WTC11 (cell line): ENCODE results near the gene TMEM272. TPM values are rescaled to one million over a fixed set of nuclear protein-coding genes. Genes with fewer than 3 reads are reported as not detected.

Experiments used
- ATAC-seq: fragments of 200-7000 bp; cut with Tn5 transposase; 2 replicates; pipeline ENCODE4 v1.10.0; 2021; ENCODE audit warnings: mild to moderate bottlenecking, moderate library complexity
- CTCF ChIA-PET: fragments of 300-600 bp; sonication (Branson Sonifier 250); formaldehyde crosslinking; loops from one replicate; lab custom pipeline; 2021; ENCODE audit warnings: antibody characterized with exemption; lab: Charles Lee
- POLR2A ChIA-PET: fragments of 350-600 bp; sonication (Branson Sonifier 250); formaldehyde crosslinking; loops from one replicate; lab custom pipeline; 2021; ENCODE audit warnings: antibody characterized with exemption; lab: Charles Lee
- DNase-seq: peaks from one replicate; pipeline ENCODE4 v3.0.0; 2021; ENCODE audit warnings: low spot score
- H3K27ac Mint-ChIP-seq: 2 replicates; pipeline ENCODE4 v1.8.0; 2021; ENCODE audit warnings: mixed read lengths
- H3K27me3 Mint-ChIP-seq: 2 replicates; pipeline ENCODE4 v1.8.0; 2021; ENCODE audit warnings: low read depth, mild to moderate bottlenecking, moderate library complexity, mixed read lengths
- H3K36me3 Mint-ChIP-seq: 2 replicates; pipeline ENCODE4 v1.8.0; 2021; ENCODE audit warnings: mixed read lengths
- H3K4me1 Mint-ChIP-seq: 2 replicates; pipeline ENCODE4 v1.8.0; 2022; ENCODE audit warnings: mixed read lengths
- H3K4me3 Mint-ChIP-seq: 2 replicates; pipeline ENCODE4 v1.8.0; 2021; ENCODE audit warnings: mild to moderate bottlenecking, moderate library complexity, mixed read lengths
- H3K9me3 Mint-ChIP-seq: 2 replicates; pipeline ENCODE4 v1.8.0; 2021; ENCODE audit warnings: mixed read lengths
- CBFB ChIP-seq: sonication (generic); formaldehyde crosslinking; IDR thresholded peaks from 2 replicates; pipeline ENCODE4 v1.8.1; 2022; ENCODE audit warnings: mild to moderate bottlenecking, low read depth, missing genetic modification reagents
- ESRRA ChIP-seq: sonication (generic); formaldehyde crosslinking; IDR thresholded peaks from 2 replicates; pipeline ENCODE4 v1.8.1; 2022; ENCODE audit warnings: mild to moderate bottlenecking, missing genetic modification reagents, borderline replicate concordance
- FOXP1 ChIP-seq: sonication (generic); formaldehyde crosslinking; IDR thresholded peaks from 2 replicates; pipeline ENCODE4 v1.8.0; 2022; ENCODE audit warnings: missing genetic modification reagents, mild to moderate bottlenecking, moderate library complexity, borderline replicate concordance
- JAZF1 ChIP-seq: fragments of 250-450 bp; sonication (Bioruptor Pico); IDR thresholded peaks from 2 replicates; pipeline ENCODE4 v1.9.0; 2021; ENCODE audit warnings: moderate library complexity, mild to moderate bottlenecking, inconsistent platforms
- KAT7 ChIP-seq: sonication (generic); formaldehyde crosslinking; IDR thresholded peaks from 2 replicates; pipeline ENCODE4 v1.8.1; 2023; ENCODE audit warnings: missing genetic modification reagents, mild to moderate bottlenecking, borderline replicate concordance
- NR2C2 ChIP-seq: sonication (generic); formaldehyde crosslinking; IDR thresholded peaks from 2 replicates; pipeline ENCODE4 v1.8.0; 2022; ENCODE audit warnings: mild to moderate bottlenecking, missing genetic modification reagents
- NR3C1 ChIP-seq: sonication (generic); formaldehyde crosslinking; conservative IDR thresholded peaks from 2 replicates; pipeline ENCODE4 v1.8.1; 2023; ENCODE audit warnings: low read depth, mild to moderate bottlenecking, missing genetic modification reagents
- SMAD4 ChIP-seq: sonication (generic); formaldehyde crosslinking; IDR thresholded peaks from 2 replicates; pipeline ENCODE4 v1.8.0; 2022; ENCODE audit warnings: mild to moderate bottlenecking, missing genetic modification reagents
- SOX15 ChIP-seq: fragments of 250-450 bp; sonication (Bioruptor Pico); IDR thresholded peaks from 2 replicates; pipeline ENCODE4 v1.9.0; 2021; ENCODE audit warnings: mild to moderate bottlenecking
- TP53 ChIP-seq: sonication (generic); formaldehyde crosslinking; IDR thresholded peaks from 2 replicates; pipeline ENCODE4 v1.8.1; 2023; ENCODE audit warnings: mild to moderate bottlenecking, missing genetic modification reagents
- ZNF396 ChIP-seq: fragments of 250-450 bp; sonication (Bioruptor Pico); IDR thresholded peaks from 2 replicates; pipeline ENCODE4 v1.8.0; 2021; ENCODE audit warnings: mild to moderate bottlenecking, moderate library complexity, borderline replicate concordance
- ZNF416 ChIP-seq: fragments of 250-450 bp; sonication (Bioruptor Pico); IDR thresholded peaks from 2 replicates; pipeline ENCODE4 v1.9.0; 2021; ENCODE audit warnings: mild to moderate bottlenecking, inconsistent platforms
- total RNA-seq: library from RNA; stranded (reverse); gene quantifications from 3 replicates; pipeline ENCODE4 v1.2.3, GENCODE V29; 2021
- TF ChIP-seq, protein P1 (sequence below): sonication (generic); formaldehyde crosslinking; IDR thresholded peaks from 2 replicates; pipeline ENCODE4 v1.8.1; 2022; ENCODE audit warnings: low read depth, mild to moderate bottlenecking, moderate library complexity, missing genetic modification reagents, borderline replicate concordance
- TF ChIP-seq, protein P2 (sequence below): sonication (generic); formaldehyde crosslinking; IDR thresholded peaks from 2 replicates; pipeline ENCODE4 v1.8.0; 2022; ENCODE audit warnings: missing genetic modification reagents
- TF ChIP-seq, protein P3 (sequence below): sonication (generic); formaldehyde crosslinking; IDR thresholded peaks from 2 replicates; pipeline ENCODE4 v1.8.1; 2023; ENCODE audit warnings: mild to moderate bottlenecking, missing genetic modification reagents, moderate library complexity
- TF ChIP-seq, protein P4 (sequence below): sonication (generic); formaldehyde crosslinking; IDR thresholded peaks from 2 replicates; pipeline ENCODE4 v1.8.0; 2022; ENCODE audit warnings: mild to moderate bottlenecking, missing genetic modification reagents
- TF ChIP-seq, protein P5 (sequence below): sonication (generic); formaldehyde crosslinking; IDR thresholded peaks from 2 replicates; pipeline ENCODE4 v1.8.1; 2023; ENCODE audit warnings: mild to moderate bottlenecking, missing genetic modification reagents, borderline replicate concordance
- TF ChIP-seq, protein P6 (sequence below): sonication (generic); formaldehyde crosslinking; IDR thresholded peaks from 2 replicates; pipeline ENCODE4 v1.8.1; 2023; ENCODE audit warnings: mild to moderate bottlenecking, moderate library complexity, missing genetic modification reagents
- TF ChIP-seq, protein P7 (sequence below): fragments of 250-450 bp; sonication (Bioruptor Pico); conservative IDR thresholded peaks from 2 replicates; pipeline ENCODE4 v1.9.0; 2021; ENCODE audit warnings: mild to moderate bottlenecking

Gene TMEM272
- total RNA-seq, 1 experiment from 2014 or later: not detected

DNA sequence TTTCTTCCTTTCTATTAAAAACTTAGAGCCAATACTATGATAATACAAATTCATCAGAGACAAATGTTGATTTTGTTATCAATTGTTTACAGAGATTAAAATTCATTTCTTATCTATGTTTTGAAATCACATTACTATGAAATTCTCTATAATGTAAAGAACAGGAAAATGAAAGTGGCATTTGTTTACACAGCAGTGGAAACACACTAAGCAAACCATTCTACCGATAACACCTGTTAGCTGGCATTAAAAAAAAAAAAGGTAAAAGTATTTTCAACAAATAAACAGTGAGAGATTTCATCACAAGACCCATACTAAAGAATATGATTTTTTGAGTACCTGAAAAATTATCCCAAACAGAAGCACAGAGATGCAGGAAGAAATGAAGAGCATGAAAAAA is 12.0 kb upstream of the TMEM272 start (continued):
- TF ChIP-seq, protein P1, sequence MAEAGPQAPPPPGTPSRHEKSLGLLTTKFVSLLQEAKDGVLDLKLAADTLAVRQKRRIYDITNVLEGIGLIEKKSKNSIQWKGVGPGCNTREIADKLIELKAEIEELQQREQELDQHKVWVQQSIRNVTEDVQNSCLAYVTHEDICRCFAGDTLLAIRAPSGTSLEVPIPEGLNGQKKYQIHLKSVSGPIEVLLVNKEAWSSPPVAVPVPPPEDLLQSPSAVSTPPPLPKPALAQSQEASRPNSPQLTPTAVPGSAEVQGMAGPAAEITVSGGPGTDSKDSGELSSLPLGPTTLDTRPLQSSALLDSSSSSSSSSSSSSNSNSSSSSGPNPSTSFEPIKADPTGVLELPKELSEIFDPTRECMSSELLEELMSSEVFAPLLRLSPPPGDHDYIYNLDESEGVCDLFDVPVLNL (CRISPR knock-in tag): no peak
- no peak for TF ChIP-seq NR2C2 (CRISPR knock-in tag)
- no peak for TF ChIP-seq FOXP1 (CRISPR knock-in tag)
- TF ChIP-seq, protein P2, sequence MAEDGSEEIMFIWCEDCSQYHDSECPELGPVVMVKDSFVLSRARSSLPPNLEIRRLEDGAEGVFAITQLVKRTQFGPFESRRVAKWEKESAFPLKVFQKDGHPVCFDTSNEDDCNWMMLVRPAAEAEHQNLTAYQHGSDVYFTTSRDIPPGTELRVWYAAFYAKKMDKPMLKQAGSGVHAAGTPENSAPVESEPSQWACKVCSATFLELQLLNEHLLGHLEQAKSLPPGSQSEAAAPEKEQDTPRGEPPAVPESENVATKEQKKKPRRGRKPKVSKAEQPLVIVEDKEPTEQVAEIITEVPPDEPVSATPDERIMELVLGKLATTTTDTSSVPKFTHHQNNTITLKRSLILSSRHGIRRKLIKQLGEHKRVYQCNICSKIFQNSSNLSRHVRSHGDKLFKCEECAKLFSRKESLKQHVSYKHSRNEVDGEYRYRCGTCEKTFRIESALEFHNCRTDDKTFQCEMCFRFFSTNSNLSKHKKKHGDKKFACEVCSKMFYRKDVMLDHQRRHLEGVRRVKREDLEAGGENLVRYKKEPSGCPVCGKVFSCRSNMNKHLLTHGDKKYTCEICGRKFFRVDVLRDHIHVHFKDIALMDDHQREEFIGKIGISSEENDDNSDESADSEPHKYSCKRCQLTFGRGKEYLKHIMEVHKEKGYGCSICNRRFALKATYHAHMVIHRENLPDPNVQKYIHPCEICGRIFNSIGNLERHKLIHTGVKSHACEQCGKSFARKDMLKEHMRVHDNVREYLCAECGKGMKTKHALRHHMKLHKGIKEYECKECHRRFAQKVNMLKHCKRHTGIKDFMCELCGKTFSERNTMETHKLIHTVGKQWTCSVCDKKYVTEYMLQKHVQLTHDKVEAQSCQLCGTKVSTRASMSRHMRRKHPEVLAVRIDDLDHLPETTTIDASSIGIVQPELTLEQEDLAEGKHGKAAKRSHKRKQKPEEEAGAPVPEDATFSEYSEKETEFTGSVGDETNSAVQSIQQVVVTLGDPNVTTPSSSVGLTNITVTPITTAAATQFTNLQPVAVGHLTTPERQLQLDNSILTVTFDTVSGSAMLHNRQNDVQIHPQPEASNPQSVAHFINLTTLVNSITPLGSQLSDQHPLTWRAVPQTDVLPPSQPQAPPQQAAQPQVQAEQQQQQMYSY (CRISPR knock-in tag): no peak
- TF ChIP-seq, protein P3, sequence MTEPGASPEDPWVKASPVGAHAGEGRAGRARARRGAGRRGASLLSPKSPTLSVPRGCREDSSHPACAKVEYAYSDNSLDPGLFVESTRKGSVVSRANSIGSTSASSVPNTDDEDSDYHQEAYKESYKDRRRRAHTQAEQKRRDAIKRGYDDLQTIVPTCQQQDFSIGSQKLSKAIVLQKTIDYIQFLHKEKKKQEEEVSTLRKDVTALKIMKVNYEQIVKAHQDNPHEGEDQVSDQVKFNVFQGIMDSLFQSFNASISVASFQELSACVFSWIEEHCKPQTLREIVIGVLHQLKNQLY (CRISPR knock-in tag): no peak
- no peak for TF ChIP-seq ESRRA

DNA sequence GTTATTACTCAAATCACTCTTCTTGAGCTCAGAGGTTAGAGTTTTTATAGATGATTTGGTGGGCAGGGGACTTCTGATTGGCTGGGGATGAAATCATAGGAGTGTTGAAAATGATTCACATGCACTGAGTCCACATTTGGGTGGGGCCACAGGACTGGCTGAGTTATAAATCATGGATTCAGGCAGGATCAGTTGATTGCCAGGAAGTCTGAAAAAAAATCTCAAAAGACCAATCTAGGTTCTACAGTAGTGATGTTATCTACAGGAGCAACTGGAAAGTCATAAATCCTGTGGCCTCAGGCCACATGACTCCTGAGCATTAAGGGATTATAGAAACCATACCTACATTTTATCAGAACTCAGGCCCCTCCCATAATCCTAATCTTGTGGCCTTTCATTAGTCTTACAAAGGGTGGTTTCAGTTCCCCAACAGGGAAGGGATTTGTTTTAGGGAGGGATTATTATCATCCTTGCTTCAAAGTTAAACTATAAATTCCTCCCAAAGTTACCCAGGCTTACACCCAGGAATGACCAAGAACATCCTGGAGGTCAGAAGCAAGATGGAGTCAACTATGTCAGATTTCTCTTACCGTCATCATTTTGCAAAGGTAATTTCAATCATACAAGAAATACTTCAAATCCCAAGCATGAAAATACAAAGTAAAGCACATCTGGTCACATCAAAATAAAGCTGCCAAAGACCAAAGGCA is 11.2 kb upstream of the TMEM272 start:
- CTCF ChIA-PET: no interaction called here
- no peaks in the 10 kb centered on the region for H3K36me3 Mint-ChIP-seq
- no peak overlapping the region for H3K4me3 Mint-ChIP-seq
- no peaks in the 10 kb centered on the region; the same call in 1 of the 2 replicates for H3K27me3 Mint-ChIP-seq
- POLR2A ChIA-PET: no interaction called here
- H3K4me1 Mint-ChIP-seq: peaks cover 10% of the 10 kb centered on the region
- H3K9me3 Mint-ChIP-seq: no peaks in the 10 kb centered on the region
- DNase-seq (no peak), ATAC-seq (no peak)
- H3K27ac Mint-ChIP-seq: no peak overlapping the region
- TF ChIP-seq, protein P4, sequence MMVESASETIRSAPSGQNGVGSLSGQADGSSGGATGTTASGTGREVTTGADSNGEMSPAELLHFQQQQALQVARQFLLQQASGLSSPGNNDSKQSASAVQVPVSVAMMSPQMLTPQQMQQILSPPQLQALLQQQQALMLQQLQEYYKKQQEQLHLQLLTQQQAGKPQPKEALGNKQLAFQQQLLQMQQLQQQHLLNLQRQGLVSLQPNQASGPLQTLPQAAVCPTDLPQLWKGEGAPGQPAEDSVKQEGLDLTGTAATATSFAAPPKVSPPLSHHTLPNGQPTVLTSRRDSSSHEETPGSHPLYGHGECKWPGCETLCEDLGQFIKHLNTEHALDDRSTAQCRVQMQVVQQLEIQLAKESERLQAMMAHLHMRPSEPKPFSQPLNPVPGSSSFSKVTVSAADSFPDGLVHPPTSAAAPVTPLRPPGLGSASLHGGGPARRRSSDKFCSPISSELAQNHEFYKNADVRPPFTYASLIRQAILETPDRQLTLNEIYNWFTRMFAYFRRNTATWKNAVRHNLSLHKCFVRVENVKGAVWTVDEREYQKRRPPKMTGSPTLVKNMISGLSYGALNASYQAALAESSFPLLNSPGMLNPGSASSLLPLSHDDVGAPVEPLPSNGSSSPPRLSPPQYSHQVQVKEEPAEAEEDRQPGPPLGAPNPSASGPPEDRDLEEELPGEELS (CRISPR knock-in tag): no peak
- TF ChIP-seq JAZF1 (CRISPR knock-in tag) (no peak), ZNF416 (CRISPR knock-in tag) (no peak), SOX15 (CRISPR knock-in tag) (no peak), TP53 (CRISPR knock-in tag) (no peak), ZNF396 (CRISPR knock-in tag) (no peak), CBFB (CRISPR knock-in tag) (no peak), NR3C1 (CRISPR knock-in tag) (no peak), SMAD4 (CRISPR knock-in tag) (no peak), KAT7 (CRISPR knock-in tag) (no peak)
- TF ChIP-seq, protein P5, sequence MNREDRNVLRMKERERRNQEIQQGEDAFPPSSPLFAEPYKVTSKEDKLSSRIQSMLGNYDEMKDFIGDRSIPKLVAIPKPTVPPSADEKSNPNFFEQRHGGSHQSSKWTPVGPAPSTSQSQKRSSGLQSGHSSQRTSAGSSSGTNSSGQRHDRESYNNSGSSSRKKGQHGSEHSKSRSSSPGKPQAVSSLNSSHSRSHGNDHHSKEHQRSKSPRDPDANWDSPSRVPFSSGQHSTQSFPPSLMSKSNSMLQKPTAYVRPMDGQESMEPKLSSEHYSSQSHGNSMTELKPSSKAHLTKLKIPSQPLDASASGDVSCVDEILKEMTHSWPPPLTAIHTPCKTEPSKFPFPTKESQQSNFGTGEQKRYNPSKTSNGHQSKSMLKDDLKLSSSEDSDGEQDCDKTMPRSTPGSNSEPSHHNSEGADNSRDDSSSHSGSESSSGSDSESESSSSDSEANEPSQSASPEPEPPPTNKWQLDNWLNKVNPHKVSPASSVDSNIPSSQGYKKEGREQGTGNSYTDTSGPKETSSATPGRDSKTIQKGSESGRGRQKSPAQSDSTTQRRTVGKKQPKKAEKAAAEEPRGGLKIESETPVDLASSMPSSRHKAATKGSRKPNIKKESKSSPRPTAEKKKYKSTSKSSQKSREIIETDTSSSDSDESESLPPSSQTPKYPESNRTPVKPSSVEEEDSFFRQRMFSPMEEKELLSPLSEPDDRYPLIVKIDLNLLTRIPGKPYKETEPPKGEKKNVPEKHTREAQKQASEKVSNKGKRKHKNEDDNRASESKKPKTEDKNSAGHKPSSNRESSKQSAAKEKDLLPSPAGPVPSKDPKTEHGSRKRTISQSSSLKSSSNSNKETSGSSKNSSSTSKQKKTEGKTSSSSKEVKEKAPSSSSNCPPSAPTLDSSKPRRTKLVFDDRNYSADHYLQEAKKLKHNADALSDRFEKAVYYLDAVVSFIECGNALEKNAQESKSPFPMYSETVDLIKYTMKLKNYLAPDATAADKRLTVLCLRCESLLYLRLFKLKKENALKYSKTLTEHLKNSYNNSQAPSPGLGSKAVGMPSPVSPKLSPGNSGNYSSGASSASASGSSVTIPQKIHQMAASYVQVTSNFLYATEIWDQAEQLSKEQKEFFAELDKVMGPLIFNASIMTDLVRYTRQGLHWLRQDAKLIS (CRISPR knock-in tag): no peak
- TF ChIP-seq, protein P3 (CRISPR knock-in tag): no peak
- TF ChIP-seq, protein P6, sequence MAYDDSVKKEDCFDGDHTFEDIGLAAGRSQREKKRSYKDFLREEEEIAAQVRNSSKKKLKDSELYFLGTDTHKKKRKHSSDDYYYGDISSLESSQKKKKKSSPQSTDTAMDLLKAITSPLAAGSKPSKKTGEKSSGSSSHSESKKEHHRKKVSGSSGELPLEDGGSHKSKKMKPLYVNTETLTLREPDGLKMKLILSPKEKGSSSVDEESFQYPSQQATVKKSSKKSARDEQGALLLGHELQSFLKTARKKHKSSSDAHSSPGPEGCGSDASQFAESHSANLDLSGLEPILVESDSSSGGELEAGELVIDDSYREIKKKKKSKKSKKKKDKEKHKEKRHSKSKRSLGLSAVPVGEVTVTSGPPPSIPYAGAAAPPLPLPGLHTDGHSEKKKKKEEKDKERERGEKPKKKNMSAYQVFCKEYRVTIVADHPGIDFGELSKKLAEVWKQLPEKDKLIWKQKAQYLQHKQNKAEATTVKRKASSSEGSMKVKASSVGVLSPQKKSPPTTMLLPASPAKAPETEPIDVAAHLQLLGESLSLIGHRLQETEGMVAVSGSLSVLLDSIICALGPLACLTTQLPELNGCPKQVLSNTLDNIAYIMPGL: no peak
- TF ChIP-seq, protein P7, sequence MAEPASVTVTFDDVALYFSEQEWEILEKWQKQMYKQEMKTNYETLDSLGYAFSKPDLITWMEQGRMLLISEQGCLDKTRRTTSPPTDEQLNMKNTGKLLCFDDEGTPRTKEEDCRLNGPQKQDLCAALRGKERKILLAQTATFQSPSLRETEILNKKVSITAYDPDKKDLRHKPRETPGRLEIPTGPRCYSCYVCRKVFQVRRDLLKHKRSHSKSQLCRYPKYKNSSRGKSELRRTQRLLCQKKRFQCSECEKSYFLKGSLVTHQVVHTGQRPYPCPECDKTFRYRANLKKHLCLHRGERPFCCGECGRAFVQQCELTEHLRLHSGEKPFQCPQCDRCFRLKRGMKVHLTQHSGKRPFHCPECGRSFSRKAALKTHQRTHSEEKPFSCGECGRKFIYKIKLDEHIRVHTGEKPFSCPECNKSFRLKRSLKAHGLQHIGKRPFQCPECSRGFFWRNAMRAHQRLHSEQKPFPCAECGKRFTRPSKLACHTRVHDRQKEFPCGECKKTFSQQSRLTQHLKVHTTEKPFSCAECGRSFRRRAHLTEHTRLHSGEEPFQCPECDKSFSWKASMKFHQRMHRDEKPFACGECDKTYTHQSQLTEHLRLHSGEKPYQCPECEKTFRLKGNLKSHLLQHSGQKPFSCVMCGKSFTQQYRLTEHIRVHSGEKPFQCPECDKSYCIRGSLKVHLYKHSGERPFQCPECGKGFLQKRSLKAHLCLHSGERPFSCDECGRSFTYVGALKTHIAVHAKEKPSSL: no peak
- TF ChIP-seq, all 79 proteins: peak for 0
